Stimulated activated CD4-positive, alpha-beta T cell treated with anti-CD3 and anti-CD28 coated beads, Interleukin-1b, Interleukin-23, amount 100 ng/mL, for 48 hours (primary cell): ENCODE measurements around the gene TICAM1.
A peak's percentile ranks its signal among the peaks of the same experiment; 100 is the strongest.
"Not testable (repeated sequence)": the region's sequence is repeated elsewhere in the genome, so short reads cannot be mapped to it uniquely, and the experiment has no call there.

Source experiments
- DNase-seq: peaks from one replicate; pipeline ENCODE4 v3.0.0-alpha.2; 2020

TICAM1 gene

GRCh38 chr19:4844348-4845179, 13.1 kb upstream of the TICAM1 start:
- no peak for DNase-seq

- DNase-seq = no peak
These were observed 12.1 kb upstream of the TICAM1 start for GRCh38 chr19:4843647-4843965.

DNA sequence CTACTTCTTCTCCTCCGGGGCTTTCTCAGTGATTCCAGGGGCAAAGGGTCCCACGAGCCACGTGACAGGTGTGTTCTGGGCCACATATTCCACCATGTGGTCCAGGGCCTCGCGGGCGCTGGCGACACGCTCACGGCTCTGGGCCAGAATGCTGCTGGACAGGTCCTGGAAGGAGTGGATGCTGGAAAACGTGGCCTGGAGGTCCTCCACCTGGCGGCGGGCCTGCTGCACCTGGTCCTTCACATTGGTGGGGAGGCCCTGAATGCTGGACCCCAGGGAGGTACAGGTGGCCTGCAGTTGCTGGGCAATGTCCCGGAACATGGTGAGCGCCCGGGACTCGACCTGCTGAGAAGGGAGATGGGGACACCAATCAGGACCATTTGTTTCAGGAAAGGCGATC, 7.7 kb upstream of the TICAM1 start:
- DNase-seq = no peak

DNA sequence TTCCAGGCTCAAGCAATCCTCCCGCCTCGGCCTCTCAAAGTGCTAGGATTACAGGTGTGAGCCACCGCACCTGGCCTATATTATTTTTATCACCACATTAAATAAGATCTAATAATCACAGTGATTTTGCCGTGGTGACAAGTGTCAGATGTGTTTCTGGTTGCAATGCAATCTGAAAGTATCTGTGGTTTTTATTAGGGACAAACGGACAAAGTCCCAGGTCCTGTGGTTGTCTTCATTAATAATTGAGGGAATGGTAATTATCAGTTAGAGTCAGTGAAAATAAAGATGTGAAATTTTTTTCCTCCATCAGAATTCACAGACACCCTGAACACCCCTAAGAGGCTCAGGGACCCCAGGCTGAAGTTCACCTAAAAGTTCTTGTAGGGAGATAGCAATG, 1.3 kb upstream of the TICAM1 start:
- DNase-seq = no peak

- not testable (repeated sequence) for DNase-seq
These were observed 448 bp upstream of the TICAM1 start for GRCh38 chr19:4831979-4832340.

DNA sequence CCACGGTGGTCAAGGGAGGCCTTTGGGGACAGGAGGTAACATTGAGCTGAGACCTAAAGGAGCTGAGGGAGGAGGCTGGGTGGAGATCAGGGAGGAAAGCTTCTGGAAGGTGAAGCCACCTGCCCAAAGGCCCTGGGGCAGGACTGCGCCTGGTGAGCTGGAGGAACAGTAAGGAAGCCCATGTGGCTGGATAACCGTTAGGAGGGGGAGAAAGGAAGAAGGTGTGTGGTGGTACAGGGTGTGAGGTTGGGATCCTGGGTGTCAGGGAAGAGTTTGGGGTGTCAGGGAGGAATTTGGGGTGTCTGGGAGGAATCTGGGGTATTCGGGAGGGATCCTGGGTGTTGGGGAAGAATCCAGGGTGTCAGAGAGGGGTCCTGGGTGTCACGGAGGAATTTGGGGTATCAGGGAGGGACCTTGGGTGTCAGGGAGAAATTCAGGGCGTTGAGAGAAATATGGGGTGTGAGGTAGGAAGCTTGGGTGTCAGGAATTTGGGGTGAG, 695 bp downstream of the TICAM1 start:
- no peak for DNase-seq

DNA sequence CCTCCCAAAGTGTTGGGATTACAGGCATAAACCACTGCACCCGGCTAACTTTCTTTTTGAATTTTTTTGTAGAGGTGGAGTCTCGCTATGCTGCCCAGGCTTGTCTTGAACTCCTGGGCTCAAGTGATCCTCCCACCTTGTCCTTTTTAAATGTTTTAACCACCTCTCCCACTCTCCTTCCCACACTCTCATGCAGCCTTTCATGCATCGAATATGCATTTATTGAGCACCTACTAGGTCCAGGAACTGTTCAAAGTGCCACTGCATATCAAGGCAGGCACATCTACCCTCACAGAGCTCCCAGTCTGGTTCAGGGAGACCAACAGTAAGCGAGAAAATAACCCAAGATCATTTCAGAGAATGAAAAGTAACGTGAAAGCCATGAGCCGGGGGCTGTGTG, 1.2 kb downstream of the TICAM1 start:
- DNase-seq = no peak

DNA sequence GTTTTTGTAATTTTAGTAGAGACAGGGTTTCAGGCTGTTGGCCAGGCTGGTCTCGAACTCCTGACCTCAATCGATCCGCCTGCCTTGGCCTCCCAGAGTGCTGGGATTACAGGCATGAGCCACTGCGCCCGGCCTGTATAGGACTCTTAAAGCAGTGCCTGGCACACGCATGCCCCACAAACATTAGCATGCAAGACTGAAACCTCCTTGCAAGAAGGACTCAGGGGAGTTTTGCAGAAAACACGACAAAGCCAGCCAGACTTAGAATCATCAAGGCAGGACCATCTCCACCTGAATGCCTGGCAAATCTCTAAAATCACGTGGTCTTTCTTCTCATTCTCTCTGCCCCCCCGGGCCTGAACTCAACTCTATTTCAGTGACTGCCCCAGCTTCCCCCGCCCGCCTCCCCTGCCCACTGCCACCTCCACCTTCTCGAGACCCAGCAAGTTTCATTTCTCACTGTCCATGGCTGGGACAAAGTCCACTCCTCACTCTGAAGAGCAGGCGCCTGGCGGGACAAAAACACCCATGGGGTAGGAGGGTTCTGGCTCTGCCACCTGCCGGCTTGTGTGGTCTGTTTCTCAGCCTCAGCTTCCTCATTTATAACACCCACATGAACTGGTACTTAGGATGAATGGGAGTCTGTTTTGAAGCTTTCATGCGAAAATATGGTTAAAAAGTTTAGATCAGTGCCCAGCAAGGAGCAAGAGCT, 2.4 kb downstream of the TICAM1 start:
- DNase-seq = no peak

DNA sequence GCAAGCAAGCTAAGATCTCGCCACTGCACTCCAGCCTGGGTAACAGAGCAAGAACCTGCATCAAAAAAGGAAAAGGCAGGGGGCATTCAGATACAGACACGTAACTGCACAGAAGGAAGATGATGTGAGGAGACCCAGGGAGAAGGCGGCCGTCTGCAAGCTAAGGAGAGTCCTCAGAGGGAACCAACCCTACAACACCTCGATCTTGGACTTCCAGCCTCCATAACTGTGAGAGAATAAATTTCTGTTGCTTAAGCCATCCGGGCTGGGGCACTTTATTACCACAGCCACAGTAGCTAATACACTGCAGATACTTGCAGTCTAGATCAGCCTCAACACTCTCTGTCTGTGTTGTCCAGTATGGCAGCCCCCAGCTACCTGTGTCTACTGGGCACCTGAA, 7.9 kb downstream of the TICAM1 start:
- DNase-seq = no peak

GRCh38 chr19:4822354-4822753, 9.2 kb downstream of the TICAM1 start:
- DNase-seq = not testable (repeated sequence)

DNA sequence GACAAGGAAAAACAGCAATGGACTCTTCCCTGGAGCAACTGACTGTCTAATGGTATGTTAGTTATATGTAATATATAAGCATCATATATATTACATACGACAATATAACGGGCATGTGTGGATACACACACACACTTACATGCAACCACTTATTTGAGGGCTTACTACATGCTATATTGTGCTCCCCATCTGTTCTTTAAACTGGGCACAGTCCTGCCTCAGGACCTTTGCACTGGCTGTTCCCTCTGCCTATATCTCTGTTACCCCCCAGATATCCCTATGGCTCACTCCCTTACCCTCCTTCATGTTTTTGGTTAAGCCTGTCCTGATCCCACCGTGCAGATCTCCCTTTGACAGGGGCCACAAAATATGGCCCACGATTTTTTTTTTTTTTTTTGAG, 10.2 kb downstream of the TICAM1 start:
- DNase-seq = no peak

- no peak for DNase-seq
These were observed 13.8 kb downstream of the TICAM1 start for GRCh38 chr19:4817467-4818277.

- no peak for DNase-seq
These were observed 14.6 kb downstream of the TICAM1 start for GRCh38 chr19:4816950-4817278.

DNA sequence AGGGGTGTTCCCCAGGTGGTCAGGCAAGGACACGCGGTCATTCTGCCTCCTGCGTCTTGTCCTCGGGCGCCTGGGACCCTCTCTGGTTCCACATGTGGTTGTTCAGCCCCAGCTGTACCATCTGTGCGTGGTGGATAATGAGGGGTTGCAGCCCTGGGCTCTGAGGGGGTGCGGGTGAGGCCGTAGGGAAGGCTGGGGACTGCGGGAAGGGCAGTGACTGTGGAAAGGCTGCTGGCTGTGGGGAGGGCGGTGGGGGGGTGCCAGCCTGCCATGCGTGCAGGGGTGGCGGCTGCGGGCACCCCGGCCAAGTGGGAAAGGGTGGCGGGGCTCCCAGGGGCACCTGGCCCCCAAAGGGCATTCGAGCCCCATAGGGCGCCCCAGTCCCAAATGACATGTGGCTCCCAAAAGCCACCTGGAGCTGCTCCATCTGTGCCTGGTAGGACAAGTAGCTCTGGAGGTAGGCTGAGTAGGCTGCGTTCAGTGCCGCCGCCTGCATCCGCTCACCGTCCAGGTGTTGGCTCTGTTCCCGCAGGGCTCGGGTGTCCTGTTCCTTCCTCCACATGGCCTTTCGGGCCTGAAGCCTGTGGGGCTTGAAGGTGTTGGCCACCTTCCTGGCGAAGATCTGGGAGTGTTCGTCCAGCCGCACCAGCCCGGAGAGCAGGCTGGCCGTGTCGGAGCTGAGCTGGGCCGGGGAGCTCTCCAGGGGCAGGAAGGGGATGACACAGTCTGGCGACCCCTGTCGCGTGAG, 15.1 kb downstream of the TICAM1 start:
- DNase-seq = no peak

GRCh38 chr19:4815426-4816201, 15.9 kb downstream of the TICAM1 start:
- peak; percentile 79 for DNase-seq

DNA sequence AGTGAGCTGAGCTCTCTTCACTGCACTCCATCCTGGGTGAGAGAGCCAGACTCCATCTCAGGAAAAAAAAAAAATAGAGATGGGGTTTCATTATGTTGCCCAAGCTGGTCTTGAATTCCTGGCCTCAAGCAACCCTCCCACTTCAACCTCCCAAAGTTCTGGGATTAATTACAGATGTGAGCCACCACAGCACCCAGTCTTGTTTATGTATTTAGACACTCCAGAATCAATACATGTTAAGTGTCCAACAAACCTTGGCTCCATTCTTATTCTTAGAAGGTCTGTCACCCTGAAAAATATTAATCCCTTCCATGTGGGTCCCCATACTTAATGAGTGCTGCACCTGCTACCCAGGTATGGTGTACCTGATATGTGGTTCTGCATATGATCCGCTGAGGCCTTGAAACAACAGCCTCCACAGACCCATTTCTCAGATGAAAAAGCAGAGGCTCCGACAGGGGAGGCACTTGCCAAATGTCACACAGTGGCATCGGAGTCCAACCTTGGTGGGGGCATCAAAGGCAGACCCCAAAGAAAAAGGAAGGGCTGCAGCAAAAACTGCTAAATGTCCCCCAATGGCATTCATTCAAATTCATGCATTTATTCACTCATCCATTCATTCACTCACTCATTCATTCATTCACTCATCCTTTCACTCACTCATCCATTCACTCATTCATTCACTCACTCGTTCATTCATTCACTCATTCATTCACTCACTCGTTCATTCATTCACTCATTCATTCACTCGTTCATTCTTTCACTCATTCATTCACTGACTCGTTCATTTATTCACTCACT, 16.7 kb downstream of the TICAM1 start:
- no peak for DNase-seq

DNA sequence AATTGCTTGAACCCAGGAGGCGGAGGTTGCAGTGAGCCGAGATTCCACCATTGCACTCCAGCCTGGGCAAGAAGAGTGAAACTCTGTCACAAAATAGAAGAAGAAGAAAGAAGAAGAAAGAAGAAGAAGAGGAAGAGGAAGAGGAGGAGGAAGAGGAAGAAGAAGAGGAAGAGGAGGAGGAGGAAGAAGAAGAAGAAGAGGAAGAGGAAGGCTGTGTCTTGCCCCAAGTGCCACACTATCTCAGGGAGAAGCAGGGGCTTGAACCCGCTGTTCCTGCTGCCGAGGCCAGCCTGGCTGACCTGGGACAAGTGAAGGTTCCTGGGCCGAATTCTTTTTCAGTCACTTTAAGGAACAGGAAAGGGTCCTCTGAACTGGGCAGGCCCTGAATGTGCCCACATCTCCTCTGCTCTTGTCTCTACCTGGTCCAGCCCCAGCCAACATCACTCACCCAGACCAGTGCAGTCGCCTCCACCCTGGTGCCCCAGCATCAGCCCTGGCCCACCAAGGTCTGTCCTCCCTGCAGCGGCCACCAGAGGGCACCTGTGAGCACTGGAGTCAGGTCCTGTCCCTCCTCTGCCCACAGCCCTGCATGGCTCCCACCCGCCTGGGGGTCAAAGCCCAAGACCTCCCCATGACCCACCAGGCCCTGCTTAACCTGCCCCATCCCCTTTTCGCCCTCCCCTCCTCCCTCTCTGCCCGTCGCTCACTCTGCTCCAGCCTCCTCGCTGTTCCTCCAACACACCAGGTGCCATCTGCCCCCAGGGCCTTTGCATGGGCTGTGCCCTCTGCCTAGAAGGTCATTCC, 20.0 kb downstream of the TICAM1 start:
- DNase-seq = peak; percentile 88

GRCh38 chr19:4807188-4807587, 24.3 kb downstream of the TICAM1 start:
- DNase-seq = no peak

DNA sequence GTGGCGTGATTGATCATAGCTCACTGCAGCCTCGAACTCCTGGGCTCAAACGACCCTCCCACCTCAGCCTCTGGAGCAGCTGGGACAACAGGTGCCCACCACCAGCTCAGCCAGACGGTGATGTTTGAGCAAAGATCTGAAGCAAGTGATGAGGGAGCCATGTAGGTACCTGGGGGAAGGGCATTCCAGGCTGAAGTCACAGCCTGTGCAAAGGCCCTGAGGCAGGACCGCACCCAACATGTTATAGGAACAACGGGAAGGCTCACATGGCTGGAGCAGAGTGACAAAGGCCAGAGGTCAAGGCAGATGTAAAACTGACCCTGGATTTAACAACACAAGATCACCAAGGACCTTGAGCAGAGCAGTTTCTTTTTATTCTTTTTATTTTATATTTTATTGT, 25.1 kb downstream of the TICAM1 start:
- DNase-seq = no peak

GRCh38 chr19:4805140-4805539, 26.4 kb downstream of the TICAM1 start:
- DNase-seq = not testable (repeated sequence)
